Hematopoietic multipotent progenitor cell treated with erythropoietin and hydrocortisone succinate and interleukin-3 and kit ligand, for 8 days (in vitro differentiated cells): ENCODE measurements around the gene SMIM33.
"Not testable (repeated sequence)": the region's sequence is repeated elsewhere in the genome, so short reads cannot be mapped to it uniquely, and the experiment has no call there.

Experiments used
- DNase-seq: peaks from one replicate; pipeline ENCODE4 v3.0.0-alpha.2; 2015

The SMIM33 gene

GRCh38 chr5:139470821-139471300 is at the start of gene SMIM33:
TSS of gene SMIM33 (plus strand) at chr5:139471004. CDS start at chr5:139471122, 118 bp downstream.
- DNase-seq: peak; percentile 70

GRCh38 chr5:139422307-139422893 is 48.4 kb upstream of the SMIM33 start:
- peak; percentile 86 for DNase-seq

GRCh38 chr5:139425497-139425896 is 45.3 kb upstream of the SMIM33 start:
- DNase-seq: no peak

GRCh38 chr5:139426203-139426885 is 44.5 kb upstream of the SMIM33 start:
- no peak for DNase-seq

GRCh38 chr5:139430015-139430414 is 40.8 kb upstream of the SMIM33 start:
- DNase-seq: no peak

- no peak for DNase-seq
Observed at GRCh38 chr5:139431706-139432105, 39.1 kb upstream of the SMIM33 start.

- DNase-seq: no peak
Observed at GRCh38 chr5:139435676-139436075, 35.1 kb upstream of the SMIM33 start.

GRCh38 chr5:139438707-139439012 is 32.1 kb upstream of the SMIM33 start:
- DNase-seq: no peak

- peak; percentile 88 for DNase-seq
Observed at GRCh38 chr5:139439013-139439903, 31.5 kb upstream of the SMIM33 start, which contains the start of gene DNAJC18. TSS of gene DNAJC18 (minus strand) at chr5:139439525. CDS start at chr5:139439445, 80 bp downstream.

- not testable (repeated sequence) for DNase-seq
Observed at GRCh38 chr5:139440416-139440815, 30.4 kb upstream of the SMIM33 start.

- DNase-seq: no peak
Observed at GRCh38 chr5:139443831-139444453, 26.9 kb upstream of the SMIM33 start.

GRCh38 chr5:139445325-139446170 is 25.3 kb upstream of the SMIM33 start:
- DNase-seq: no peak

GRCh38 chr5:139446956-139447779 is 23.6 kb upstream of the SMIM33 start:
- DNase-seq: no peak

GRCh38 chr5:139451176-139451575 is 19.6 kb upstream of the SMIM33 start:
- DNase-seq: no peak

- no peak for DNase-seq
Observed at GRCh38 chr5:139451878-139452660, 18.7 kb upstream of the SMIM33 start.

GRCh38 chr5:139453683-139454567 is 16.9 kb upstream of the SMIM33 start:
- no peak for DNase-seq

GRCh38 chr5:139454568-139455290 is 16.1 kb upstream of the SMIM33 start:
- no peak for DNase-seq

- no peak for DNase-seq
Observed at GRCh38 chr5:139456776-139457175, 14.0 kb upstream of the SMIM33 start.

GRCh38 chr5:139457241-139457640 is 13.6 kb upstream of the SMIM33 start:
- DNase-seq: no peak
